NCI-H2081 treated with DMSO at 0.1 percent for 48 hours (cell line): ENCODE measurements around the gene FBXL13.
"Not testable (repeated sequence)": the region's sequence is repeated elsewhere in the genome, so short reads cannot be mapped to it uniquely, and the experiment has no call there.

ENCODE experiments used
- DNase-seq: peaks from one replicate; lab custom pipeline; 2025; lab: John Stamatoyannopoulos, UW

FBXL13 gene

GRCh38 chr7:102819151-102819550 is 255.4 kb downstream of the FBXL13 start:
- no peak for DNase-seq

DNA sequence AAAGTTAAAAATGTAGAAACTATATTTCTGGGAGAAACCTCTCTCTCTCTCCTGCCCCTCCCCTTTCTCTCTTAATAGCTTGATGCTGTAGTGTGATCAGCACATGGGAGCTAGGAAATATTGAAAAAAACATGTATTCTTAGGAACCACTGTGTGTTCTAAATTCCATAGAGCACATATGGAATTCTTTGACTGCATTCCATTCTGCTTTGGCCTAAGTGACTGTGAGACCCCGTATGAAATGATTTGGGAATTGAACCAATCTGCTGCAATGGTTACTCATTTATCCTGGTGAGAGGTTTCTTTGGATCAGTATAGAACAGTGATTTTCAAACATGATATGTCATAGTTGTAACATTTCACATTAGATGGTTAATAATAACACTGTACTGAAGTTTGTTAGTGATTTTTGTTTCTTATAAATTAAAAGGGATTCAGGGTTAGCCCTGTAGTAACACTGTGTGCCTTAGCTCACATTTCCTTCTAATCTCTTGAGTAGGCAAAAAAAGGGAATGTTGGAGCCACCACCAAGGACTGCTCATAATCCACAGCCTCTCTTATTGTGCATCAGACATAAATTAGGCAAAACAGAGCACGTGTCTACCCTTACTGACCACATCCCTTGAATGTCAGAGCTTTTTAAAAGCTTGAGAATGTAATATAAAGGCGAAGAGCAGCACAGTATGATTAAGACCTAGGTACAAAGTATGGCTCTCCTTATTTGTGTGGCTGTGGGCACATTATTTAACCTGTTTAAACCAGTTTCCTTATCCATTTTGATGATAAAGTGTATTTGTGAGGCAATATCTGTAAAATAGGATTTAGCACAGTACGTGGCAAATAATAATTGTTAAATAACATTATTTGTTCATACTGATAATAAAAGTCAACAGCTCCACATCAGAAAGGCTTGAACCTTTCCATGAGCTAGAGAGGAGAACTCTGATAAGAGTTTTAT is 256.7 kb downstream of the FBXL13 start:
- DNase-seq: no peak

- DNase-seq: no peak
Observed at GRCh38 chr7:102814025-102814471, 260.5 kb downstream of the FBXL13 start.

GRCh38 chr7:102813191-102814024 is 261.2 kb downstream of the FBXL13 start:
- no peak for DNase-seq

DNA sequence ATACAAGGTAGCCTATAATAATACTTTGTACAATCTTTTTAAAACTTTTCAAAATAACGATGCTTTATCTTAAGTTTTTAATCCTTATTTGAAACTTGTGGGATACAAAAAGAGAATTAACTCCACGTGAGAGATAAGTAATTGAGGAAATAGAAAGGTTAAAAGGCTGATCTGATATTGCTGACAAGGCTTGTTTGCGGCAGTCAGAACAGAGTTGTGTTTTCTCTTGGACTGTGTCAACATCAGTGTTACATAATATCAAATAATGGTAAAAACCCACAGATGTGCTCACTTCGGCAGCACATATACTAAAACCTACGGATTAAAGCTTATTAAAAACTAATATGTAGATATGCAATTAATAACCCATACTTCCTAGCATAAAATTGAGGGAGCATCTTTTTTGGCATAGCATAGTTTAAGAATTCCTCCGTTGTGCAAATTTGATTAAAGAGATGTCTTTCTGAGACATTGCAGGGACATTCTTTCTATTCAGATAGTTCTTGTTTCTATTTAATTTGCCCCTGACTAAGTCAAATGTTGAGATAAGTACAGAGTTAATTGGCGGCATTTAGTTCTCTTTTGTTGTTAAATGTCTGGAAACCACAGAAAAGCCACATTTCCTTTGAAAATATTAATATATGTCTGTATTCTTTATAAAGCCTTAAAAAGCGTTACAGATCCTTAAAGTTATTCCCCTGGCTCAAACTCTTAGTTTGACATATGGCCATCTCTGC is 262.5 kb downstream of the FBXL13 start:
- DNase-seq: no peak

DNA sequence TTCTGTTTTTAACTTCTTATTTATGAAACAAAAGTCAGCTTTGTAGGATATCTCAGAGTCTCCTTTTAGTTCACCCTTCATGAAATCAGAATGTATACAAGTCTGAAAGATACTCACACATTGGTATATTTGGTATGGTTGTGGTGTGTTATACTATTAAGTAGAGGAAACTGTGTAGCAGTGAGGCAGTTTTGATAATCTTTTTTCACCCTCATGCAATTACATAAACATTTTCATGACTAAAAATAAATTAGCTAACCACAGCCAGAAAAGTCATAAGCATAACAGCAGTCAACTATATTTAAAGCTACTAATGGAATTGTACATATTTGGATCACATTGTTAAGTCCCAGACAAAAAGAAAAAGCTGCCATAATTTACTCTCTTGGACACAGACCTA is 263.7 kb downstream of the FBXL13 start:
- no peak for DNase-seq

- no peak for DNase-seq
Observed at GRCh38 chr7:102806613-102807012, 268.0 kb downstream of the FBXL13 start.

- not testable (repeated sequence) for DNase-seq
Observed at GRCh38 chr7:102795987-102796595, 278.5 kb downstream of the FBXL13 start.

GRCh38 chr7:102794567-102794966 is 280.0 kb downstream of the FBXL13 start:
- not testable (repeated sequence) for DNase-seq

DNA sequence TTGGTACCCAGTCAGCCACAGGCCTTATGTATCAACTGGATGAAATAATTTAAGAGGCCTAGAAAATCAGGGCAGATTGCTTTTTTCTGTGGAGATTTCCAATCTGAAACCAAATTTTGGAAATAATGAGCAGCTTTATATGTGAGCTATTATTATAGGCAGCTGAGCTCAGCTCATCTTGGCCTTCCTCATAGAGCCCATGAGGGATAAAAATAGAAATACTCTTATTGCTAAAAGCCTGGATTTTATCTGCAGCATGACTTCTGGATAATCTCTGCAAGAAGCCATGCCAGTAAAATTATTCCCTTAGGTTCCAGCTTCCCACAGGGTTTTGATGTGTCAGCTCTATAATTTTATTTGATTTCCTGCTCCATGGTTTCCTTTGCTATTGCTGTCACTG is 282.8 kb downstream of the FBXL13 start:
- DNase-seq: not testable (repeated sequence)

DNA sequence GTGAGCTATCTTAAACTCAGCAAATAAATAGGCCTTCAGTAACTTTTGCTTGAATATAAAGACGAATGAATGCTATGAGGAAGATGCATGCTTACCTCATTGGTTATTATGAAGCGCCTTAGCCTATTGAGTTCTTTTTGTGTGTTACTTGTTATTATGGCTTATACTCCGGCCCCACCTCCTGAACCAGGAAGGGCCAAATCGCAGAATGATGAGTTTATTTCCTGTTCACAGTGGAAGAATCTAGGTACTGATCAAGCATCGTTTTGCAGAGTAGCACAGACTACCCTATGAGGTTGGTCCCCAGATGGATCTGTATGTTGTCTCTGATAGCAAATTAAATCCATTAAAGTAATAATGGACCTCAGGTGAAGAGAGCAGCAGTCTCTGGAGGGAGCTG is 283.2 kb downstream of the FBXL13 start:
- DNase-seq: not testable (repeated sequence)

GRCh38 chr7:102790364-102791100 is 284.1 kb downstream of the FBXL13 start:
- not testable (repeated sequence) for DNase-seq

GRCh38 chr7:102788770-102789169 is 285.8 kb downstream of the FBXL13 start:
- not testable (repeated sequence) for DNase-seq

DNA sequence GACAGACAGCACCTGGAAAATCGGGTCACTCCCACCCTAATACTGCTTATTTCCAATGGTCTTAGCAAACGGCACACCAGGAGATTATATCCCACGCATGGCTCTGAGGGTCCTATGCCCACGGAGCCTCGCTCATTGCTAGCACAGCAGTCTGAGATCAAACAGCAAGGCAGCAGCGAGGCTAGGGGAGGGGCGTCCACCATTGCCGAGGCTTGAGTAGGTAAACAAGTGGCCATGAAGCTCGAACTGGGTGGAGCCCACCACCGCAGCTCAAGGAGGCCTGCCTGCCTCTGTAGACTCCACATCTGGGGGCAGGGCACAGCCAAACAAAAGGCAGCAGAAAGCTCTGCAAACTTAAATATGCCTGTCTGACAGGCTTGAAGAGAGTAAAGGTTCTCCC is 293.7 kb downstream of the FBXL13 start:
- not testable (repeated sequence) for DNase-seq

- not testable (repeated sequence) for DNase-seq
Observed at GRCh38 chr7:102778663-102779062, 295.9 kb downstream of the FBXL13 start.

- not testable (repeated sequence) for DNase-seq
Observed at GRCh38 chr7:102776217-102776616, 298.4 kb downstream of the FBXL13 start.

GRCh38 chr7:102770467-102770866 is 304.1 kb downstream of the FBXL13 start:
- DNase-seq: not testable (repeated sequence)

DNA sequence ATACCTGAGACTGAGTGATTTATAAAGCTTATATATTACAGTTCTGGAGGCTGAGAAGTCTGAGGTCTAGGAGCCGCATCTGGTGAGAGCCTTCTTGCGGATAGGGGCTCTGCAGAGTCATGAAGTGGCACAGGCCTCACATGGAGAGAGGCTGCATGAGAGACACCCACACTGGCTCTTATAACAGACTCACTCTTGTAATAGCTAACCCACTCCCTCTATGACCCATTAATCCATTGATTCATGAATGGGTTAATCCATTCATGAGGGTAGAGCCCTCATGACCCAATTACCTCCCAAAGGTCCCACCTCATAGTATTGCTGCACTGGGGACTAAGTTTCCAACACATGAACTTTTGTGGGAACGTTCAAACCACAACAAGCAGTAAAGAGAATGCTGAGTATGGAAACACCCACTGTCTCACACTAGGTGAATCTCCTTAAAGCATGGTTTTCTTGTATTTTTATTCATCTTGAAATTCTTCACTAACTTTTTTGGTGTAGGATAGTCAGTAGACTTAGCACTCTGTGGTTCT is 304.9 kb downstream of the FBXL13 start:
- not testable (repeated sequence) for DNase-seq

GRCh38 chr7:102763295-102763905 is 311.2 kb downstream of the FBXL13 start:
- DNase-seq: not testable (repeated sequence)
